Lung (tissue), 12 donors: ENCODE measurements around the gene TSPEAR. TPM values are rescaled to one million over a fixed set of nuclear protein-coding genes. Genes with fewer than 3 reads are reported as not detected.

Experiments
- ATAC-seq: fragments of 200-7000 bp; cut with Tn5 transposase; one replicate; pipeline ENCODE4 v1.9.1; 2020; ENCODE audit warnings: moderate number of reproducible peaks; ENCODE audit not compliant: insufficient read depth, low FRiP score
- DNase-seq, 3 donors: peaks; one replicate each; pipeline ENCODE4 v3.0.0-alpha.2; 2013 to 2017
- H3K27ac ChIP-seq, 2 donors: one replicate each; pipeline ENCODE4 v1.5.1; 2013; ENCODE audit warnings: mild to moderate bottlenecking in 2 of 2, moderate library complexity in 2 of 2, control low read depth in 1 of 2, inconsistent platforms in 1 of 2, low read depth in 1 of 2, low read length in 1 of 2
- H3K27me3 ChIP-seq, 3 donors: one replicate each; pipeline ENCODE4 v1.5.1; 2013; ENCODE audit warnings: low read length in 2 of 3; ENCODE audit not compliant: control insufficient read depth in 3 of 3, insufficient read depth in 3 of 3
- H3K36me3 ChIP-seq, 4 donors: one replicate each; pipeline ENCODE4 v1.5.1; 2013; ENCODE audit warnings: low read length in 4 of 4, mild to moderate bottlenecking in 1 of 4, moderate library complexity in 1 of 4; ENCODE audit not compliant: control insufficient read depth in 4 of 4, insufficient read depth in 4 of 4
- H3K4me1 ChIP-seq, 5 donors: one replicate each; pipeline ENCODE4 v1.5.1; 2013; ENCODE audit warnings: low read length in 5 of 5, mild to moderate bottlenecking in 2 of 5, moderate library complexity in 1 of 5; ENCODE audit not compliant: control insufficient read depth in 5 of 5, insufficient read depth in 5 of 5
- H3K4me3 ChIP-seq: one replicate; pipeline ENCODE4 v1.5.1; 2013; ENCODE audit warnings: mild to moderate bottlenecking, control low read depth, moderate library complexity
- H3K9ac ChIP-seq, 2 donors: one replicate each; pipeline ENCODE4 v1.5.1; 2013; ENCODE audit warnings: low read length in 2 of 2, control low read depth in 1 of 2; ENCODE audit not compliant: insufficient read depth in 1 of 2
- H3K9me3 ChIP-seq, 4 donors: one replicate each; pipeline ENCODE4 v1.5.1; 2013; ENCODE audit warnings: low read length in 3 of 4, mild to moderate bottlenecking in 1 of 4, moderate library complexity in 1 of 4; ENCODE audit not compliant: control insufficient read depth in 4 of 4, insufficient read depth in 3 of 4
- CTCF ChIP-seq: IDR thresholded peaks from 2 replicates; pipeline ENCODE4 v1.5.1; 2012; ENCODE audit warnings: mild to moderate bottlenecking; ENCODE audit errors: control extremely low read depth, extremely low read depth
- WGBS, 2 donors: extraction: QIAGEN DNeasy Blood & Tissue Kit; methylation state at CpG; one replicate each; pipeline ENCODE4 v1.1.7; 2013; 5-methylcytosine and 5-hydroxymethylcytosine counted together
- polyA plus RNA-seq, 2 donors: library from polyadenylated mRNA; stranded (reverse); fragments of 200-250 nt; gene quantifications; one replicate each; pipeline ENCODE4 v1.2.1, GENCODE V29; 2013
- total RNA-seq, 2 donors: library from RNA; depleted of rRNA in 1 of 2; stranded (reverse); fragments of >200 nt in 1 of 2; gene quantifications; one replicate each; pipeline ENCODE4 v1.2.1, GENCODE V29; 2014 to 2021
- donor health status: control.
- donor health status: control.
- donor health status: Bipolar disorder and iron deficiency.
- donor health status: healthy.
- donor health status: DM: yes; HTN: yes; CAD: no.

TSPEAR gene
- total and polyA plus RNA-seq, 4 donors = 0.02 to 2.1 (median 0.27) TPM

- H3K4me1 ChIP-seq = no peaks in the 10 kb centered on the region
- no peak overlapping the region for H3K27ac ChIP-seq
- no peak overlapping the region for H3K9ac ChIP-seq
- DNase-seq = no peak
- no peak overlapping the region for H3K4me3 ChIP-seq
- WGBS, 2 donors = 89 to 94% methylated on average over 6 of the region's 6 CpGs
- no peaks in the 10 kb centered on the region for H3K36me3 ChIP-seq
- no peak for ATAC-seq
- TF ChIP-seq CTCF = no peak
- H3K9me3 ChIP-seq = peaks cover 0 to 10% (median 7%) of the 10 kb centered on the region in 4 donors
- H3K27me3 ChIP-seq = no peaks in the 10 kb centered on the region
Measured at GRCh38 chr21:44619886-44620285, 91.5 kb downstream of the TSPEAR start.

GRCh38 chr21:44618909-44619308 is 92.5 kb downstream of the TSPEAR start:
- TF ChIP-seq CTCF = no peak
- Histone ChIP-seq H3K36me3 (no peaks in the 10 kb centered on the region), H3K9ac (no peak overlapping the region), H3K4me3 (no peak overlapping the region), H3K27ac (no peak overlapping the region), H3K9me3 (peaks cover 0 to 10% (median 3%) of the 10 kb centered on the region in 4 donors), H3K4me1 (no peaks in the 10 kb centered on the region), H3K27me3 (no peaks in the 10 kb centered on the region)
- no peak for ATAC-seq
- WGBS, 2 donors = 53 to 61% methylated on average over 3 of the region's 3 CpGs
- no peak for DNase-seq

GRCh38 chr21:44618504-44618903 is 92.9 kb downstream of the TSPEAR start:
- peak in 2 of 3 donors; percentile 26 to 27 for DNase-seq
- no peak for TF ChIP-seq CTCF
- H3K9me3 ChIP-seq = peaks cover 0 to 10% (median 1%) of the 10 kb centered on the region in 4 donors
- H3K4me3 ChIP-seq = no peak overlapping the region
- no peaks in the 10 kb centered on the region for H3K27me3 ChIP-seq
- no peak for ATAC-seq
- no peaks in the 10 kb centered on the region for H3K4me1 ChIP-seq
- H3K36me3 ChIP-seq = no peaks in the 10 kb centered on the region
- WGBS, 2 donors = 27 to 37% methylated on average over 4 of the region's 4 CpGs
- no peak overlapping the region for H3K9ac ChIP-seq
- no peak overlapping the region for H3K27ac ChIP-seq

- Histone ChIP-seq H3K36me3 (no peaks in the 10 kb centered on the region), H3K27ac (no peak overlapping the region), H3K27me3 (no peaks in the 10 kb centered on the region), H3K4me1 (no peaks in the 10 kb centered on the region), H3K9ac (no peak overlapping the region), H3K4me3 (no peak overlapping the region), H3K9me3 (peaks cover 0 to 9% (median 0%) of the 10 kb centered on the region in 4 donors)
- no peak for TF ChIP-seq CTCF
- WGBS, 2 donors = 69 to 75% methylated on average over 8 of the region's 8 CpGs
- no peak for ATAC-seq
- DNase-seq = no peak
Measured at GRCh38 chr21:44617071-44617501, 94.3 kb downstream of the TSPEAR start.
